ENCODE data around the gene RPS4Y2.

DNA sequence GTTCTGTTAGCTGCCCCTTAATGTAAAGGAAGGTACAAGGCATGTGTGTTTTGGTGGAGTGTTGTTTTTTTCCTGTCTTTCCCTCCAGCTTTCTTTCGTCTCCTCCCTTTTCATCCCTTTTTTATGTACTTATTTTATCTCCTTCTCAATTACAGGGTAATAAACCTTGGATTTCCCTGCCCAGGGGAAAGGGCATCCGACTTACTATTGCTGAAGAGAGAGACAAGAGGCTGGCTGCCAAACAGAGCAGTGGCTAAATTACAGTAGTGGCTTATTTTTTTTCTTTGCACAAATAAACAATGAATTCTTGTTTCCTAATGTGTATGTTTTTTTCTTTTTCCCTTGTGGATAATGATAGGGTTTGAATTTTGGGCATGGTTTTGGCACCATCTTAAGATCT lies 24.9 kb downstream of the RPS4Y2 start:
- TF ChIP-seq CEBPB (IDR thresholded peaks at IDR 0.05; ENCODE audit: low read depth): no peak
- no peak for TF ChIP-seq ELF1 (IDR thresholded peaks at IDR 0.05; ENCODE audit: borderline replicate concordance, low read depth)
- TF ChIP-seq, protein P1, sequence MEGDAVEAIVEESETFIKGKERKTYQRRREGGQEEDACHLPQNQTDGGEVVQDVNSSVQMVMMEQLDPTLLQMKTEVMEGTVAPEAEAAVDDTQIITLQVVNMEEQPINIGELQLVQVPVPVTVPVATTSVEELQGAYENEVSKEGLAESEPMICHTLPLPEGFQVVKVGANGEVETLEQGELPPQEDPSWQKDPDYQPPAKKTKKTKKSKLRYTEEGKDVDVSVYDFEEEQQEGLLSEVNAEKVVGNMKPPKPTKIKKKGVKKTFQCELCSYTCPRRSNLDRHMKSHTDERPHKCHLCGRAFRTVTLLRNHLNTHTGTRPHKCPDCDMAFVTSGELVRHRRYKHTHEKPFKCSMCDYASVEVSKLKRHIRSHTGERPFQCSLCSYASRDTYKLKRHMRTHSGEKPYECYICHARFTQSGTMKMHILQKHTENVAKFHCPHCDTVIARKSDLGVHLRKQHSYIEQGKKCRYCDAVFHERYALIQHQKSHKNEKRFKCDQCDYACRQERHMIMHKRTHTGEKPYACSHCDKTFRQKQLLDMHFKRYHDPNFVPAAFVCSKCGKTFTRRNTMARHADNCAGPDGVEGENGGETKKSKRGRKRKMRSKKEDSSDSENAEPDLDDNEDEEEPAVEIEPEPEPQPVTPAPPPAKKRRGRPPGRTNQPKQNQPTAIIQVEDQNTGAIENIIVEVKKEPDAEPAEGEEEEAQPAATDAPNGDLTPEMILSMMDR (IDR thresholded peaks at IDR 0.05 in 2 of 3, conservative IDR thresholded peaks at IDR 0.05 in 1 of 3; ENCODE audit: borderline replicate concordance in 1 of 3, insufficient read depth in 1 of 3, low read depth in 2 of 3, low read length in 2 of 3): no peak
